SHP77 treated with DMSO at 0.1 percent for 48 hours (cell line): ENCODE data around the gene RNF166.

Experiments used
- DNase-seq: peaks from one replicate; lab custom pipeline; 2025; lab: John Stamatoyannopoulos, UW

The RNF166 gene, protein sequence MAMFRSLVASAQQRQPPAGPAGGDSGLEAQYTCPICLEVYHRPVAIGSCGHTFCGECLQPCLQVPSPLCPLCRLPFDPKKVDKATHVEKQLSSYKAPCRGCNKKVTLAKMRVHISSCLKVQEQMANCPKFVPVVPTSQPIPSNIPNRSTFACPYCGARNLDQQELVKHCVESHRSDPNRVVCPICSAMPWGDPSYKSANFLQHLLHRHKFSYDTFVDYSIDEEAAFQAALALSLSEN

DNA sequence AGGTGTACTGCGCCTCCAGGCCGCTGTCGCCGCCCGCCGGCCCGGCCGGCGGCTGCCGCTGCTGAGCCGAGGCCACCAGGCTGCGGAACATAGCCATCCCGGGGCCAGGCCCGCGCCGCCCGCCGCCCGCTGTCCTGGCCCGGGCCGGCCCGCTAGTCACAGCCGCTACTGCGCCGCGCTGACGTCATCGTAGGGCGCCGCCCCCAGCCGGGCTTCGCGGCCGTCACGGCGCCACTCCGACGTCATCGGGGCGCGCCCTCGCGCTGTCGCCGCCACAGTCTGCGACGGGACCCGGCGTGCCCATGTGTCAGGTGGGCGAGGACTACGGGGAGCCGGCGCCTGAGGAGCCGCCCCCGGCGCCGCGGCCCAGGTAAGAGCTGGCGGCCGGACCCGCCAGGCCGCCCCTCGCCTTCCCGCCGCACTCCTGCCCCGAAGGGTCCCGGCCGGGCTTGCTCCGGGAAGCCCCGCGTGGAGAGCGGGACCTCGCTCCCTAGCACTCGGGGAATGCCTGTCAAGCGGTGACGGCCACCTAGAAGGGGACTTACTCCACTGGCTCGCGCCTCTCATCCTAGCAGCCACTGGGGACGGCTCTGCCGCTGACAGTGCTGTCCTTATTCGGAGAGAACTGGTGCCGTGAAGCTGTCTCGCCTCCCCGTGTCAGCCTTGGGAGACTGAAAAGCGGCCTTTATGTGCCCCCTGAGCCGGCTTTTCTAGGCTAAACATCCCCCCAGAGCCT, at the start of gene RNF166, which contains the start of gene CTU2:
Gene RNF166 (minus strand): TSS at position 180 of the 736 bp plus-strand sequence. CDS start 83 bp downstream, at position 97.
Gene CTU2 (plus strand): TSS at position 275 of the 736 bp plus-strand sequence. CDS start 28 bp downstream, at position 303.
- peak; percentile 65 for DNase-seq

DNA sequence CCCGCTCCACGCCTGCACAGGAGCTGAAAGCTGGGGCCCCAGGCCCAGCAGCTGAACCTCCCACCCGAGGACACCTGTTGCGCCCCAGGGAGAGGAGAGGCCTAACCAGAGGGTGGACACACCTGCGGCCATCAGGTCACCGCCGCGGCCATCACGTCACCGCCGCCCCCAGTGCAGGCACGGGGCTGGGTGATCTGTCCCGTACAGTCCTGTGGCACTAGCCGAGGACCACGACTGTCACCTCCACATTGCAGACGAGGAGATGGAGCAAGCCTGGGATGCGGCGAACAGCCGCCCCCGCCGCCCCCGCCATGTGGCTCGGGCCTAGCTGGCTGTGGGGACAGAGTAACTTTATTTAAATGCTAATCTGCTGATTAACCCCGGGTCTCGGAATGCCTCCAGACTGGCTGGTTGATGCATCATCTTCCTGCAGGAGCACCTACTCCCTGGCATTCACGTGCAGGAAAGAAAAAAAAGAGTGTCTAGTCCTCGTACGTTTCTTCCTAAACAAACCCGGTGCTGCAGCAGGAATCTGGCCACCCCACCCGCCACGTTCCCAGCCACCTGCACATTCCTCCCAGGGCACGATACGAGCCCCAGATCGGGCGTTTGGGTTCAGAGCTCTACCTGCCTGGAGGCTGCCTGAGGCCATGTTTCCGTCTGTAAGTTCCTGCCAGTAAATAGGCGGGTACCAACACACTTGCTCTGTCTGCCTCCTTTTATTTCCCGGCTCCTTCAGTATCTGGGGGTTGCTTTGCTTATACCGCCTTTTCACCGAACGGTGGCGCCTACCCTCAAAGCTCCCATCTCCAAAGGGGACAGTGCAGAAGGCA, 48.9 kb upstream of the RNF166 start:
- DNase-seq: no peak

DNA sequence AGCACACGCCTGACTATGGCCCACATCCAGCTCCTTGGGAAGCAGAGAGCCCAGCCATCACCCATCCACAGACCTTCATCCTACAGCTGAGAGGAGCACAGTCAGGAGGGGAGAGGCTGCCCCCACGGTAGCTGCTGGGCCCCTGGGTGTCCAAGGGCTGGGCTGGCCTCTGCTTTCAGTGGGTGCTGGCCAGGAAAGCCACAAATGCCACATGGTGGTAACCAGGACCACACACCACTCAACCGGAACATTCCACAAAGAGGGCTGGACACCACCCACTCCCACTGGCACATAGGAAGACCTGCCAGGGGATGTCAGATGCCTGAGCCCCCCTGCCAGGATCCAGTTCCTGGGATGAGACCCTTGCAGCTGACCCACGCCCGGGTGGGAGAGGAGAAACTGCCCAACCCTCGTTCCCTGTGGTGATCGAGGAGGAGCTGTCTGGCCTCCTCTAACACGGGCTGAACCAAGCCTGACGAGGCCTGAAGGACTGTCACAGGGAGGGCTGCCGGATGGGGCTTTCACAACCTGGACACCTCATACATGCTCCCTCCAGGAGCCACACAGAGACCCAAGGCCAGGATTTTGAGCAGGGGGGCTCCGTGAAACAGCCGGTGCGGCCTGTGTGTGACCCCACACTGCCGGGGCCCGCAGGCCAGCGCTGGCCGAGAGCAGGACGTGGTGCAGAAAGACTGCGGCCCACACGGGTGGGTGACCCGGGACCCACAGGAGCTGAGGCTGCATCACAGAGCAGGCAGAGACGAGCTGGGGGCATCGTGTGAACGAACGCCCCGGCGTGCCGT, 48.1 kb upstream of the RNF166 start:
- no peak for DNase-seq

DNA sequence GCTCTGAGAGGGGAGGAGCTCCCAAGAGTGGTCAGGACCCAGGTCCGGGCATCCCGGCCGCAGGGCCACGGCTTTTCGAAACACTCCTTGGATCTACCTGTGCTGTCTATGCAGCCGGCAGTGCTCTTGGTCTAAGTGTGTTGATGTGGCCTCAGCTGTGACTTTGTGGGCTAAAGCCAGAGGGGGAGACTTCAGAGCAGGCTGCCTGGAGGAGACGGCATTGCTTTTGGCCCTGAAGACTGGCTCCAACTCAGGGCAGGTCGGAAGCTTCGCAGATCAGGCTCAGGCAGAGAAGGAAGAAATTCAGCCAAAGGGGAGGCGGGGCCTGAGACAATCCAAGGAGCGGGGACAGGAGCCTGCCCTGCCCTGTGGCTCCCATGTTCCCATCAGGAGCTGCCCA, 47.4 kb upstream of the RNF166 start:
- no peak for DNase-seq

DNA sequence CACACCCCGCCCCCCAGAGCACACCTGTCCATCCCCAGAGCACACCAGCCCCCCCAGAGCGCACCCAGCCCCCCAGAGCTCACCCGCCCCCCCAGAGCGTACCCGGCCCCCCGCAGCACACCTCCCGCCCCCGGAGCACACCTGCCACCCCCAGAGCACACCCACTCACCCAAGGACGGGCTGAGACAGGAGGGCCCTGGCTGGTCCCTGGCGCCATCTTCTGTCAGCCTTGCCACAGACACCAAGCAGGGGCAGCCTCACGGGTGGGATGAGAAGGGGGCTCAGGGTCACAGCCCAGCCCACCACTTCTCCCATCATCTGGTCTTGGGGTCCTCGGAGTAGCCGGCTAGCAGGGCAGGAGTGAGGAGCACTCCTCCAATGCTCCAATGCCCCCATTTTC, 47.0 kb upstream of the RNF166 start:
- no peak for DNase-seq

DNA sequence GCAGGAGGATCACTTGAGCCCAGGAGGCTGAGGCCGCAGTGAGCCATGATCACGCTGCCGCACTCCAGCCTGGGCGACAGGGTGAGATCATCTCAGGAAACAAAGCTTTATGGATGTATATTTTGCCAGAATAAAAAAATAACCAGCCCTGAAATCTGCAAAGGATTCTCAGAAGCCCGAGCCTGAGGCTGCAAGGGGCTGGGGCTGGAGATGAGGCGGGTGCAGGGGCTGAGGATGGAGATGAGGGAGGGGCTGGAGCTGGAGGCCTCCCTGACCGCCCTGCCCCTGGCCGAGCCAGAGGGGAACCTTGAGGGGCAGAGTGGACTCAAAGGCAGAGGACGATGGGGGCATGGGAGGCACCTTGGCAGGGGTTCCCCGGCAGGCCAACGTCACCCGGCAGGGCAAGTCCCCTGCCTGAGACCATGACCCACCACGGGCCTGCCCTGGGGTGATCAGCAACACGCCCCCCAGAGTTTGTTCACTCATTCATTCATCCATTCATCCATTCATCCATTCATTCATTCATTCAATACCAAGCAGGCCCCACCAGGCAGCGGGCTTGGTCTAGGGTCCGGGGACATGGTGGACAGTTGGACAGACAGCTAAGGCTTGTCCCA, 46.3 kb upstream of the RNF166 start:
- DNase-seq: no peak

DNA sequence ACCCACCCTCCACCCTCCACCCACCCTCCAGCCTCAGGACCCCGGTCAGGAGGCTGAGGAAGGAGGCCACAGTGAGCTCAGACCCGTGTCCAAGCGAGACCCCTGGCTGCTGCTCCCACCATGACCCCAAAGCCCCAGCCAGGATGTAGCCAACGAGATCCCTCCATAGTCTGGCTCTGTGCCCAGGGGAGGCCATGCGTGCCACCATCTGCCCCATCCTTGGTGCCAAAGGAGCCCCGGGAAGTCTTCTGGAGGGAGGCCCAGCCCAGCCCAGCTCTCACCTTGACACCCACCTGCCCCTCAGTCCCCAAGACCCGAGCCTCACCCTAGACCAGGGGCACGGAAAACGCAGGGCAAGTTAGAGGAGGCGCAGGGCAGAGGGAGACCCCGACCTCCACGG, 44.6 kb upstream of the RNF166 start:
- DNase-seq: no peak

DNA sequence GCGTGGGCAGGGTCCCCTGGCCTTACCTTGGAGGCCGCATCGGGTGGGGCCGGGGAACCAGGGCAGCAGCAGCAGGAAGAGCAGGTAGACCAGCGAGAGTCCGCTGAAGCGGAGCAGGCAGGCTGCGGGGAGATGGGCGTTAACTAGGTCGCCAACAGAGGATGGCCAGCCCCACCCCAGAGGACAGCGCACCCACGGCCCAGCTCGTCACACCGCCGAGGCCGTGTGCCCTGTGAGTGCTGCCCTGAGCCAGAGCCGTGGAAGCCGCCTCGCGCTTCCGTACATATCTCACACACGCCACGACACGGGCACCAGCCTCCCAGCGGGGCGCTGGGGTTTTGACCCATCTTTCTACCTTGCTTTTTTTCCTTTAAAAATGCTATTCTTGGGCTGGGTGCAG, 43.1 kb upstream of the RNF166 start:
- no peak for DNase-seq

DNA sequence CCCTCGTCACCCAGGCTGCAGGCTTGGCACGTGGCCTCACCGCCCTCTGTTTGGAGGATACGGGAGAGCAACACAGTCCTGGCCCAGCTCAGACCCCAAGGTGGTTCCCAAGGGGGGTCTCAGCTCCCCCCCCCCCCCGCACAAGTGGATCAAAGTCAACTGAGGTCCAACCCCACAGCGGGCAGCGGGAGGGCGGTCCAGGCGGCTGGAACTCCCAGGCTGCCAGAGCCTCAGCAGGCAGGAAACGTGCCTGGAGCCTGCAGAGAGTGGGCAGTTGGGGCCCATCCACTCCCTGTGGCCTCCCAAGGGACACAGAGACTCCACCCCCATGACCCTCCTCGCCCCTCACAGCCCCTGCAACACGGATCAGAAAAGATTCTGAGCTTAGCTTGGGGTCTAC, 42.2 kb upstream of the RNF166 start:
- no peak for DNase-seq

DNA sequence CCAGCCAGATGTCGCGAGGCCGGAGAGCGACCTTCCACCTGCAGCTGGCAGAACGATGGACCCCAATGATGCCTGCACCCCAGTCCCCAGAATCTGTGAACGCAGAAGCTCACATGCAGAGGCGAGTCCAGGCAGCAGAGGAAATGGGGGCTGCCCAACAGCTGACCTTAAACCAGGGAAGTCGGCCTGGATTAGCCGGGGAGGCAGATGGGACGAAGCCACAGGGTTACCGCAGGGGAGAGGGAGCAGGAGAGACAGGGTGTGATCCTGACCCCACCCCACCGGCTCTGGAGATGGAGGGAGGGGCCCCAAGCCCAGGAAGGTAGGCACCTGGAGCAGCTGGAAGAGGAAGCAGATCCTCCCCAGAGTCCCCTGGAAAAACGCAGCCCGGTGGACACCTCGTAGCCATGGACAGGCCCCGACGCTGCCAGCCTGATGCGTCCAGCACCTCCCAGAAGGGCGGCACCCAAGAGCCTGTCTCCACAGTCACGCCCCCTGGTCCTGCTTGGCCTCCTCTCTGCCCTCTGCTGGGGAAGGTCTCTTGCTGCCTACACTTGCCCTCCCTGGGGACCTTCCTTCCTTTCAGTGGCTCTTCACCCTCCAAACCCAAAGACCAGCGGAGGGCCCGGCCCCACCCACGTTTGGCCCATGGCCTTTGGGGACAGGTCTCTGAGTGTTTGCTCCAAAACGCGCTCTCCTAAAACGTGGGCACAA, 41.5 kb upstream of the RNF166 start:
- no peak for DNase-seq

DNA sequence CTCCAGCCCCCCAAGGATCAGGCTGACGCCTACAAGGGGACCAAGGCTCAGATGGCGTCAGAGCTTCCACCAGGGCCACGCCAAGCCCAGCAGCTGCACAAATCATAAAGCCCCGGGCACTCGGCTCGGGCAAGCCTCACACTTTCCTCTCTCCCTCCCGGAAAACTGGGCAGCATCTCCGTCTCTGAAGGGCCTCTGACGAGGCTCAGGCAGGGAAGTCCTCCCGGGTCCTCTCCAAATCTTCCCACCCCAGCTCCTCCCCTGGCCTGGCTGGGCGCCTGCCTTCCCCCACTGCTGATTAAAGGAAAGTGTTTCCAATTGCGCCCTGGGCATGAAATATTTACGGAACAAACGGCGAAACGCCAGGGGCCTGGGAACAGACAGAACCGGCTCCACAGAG, 40.3 kb upstream of the RNF166 start:
- no peak for DNase-seq

DNA sequence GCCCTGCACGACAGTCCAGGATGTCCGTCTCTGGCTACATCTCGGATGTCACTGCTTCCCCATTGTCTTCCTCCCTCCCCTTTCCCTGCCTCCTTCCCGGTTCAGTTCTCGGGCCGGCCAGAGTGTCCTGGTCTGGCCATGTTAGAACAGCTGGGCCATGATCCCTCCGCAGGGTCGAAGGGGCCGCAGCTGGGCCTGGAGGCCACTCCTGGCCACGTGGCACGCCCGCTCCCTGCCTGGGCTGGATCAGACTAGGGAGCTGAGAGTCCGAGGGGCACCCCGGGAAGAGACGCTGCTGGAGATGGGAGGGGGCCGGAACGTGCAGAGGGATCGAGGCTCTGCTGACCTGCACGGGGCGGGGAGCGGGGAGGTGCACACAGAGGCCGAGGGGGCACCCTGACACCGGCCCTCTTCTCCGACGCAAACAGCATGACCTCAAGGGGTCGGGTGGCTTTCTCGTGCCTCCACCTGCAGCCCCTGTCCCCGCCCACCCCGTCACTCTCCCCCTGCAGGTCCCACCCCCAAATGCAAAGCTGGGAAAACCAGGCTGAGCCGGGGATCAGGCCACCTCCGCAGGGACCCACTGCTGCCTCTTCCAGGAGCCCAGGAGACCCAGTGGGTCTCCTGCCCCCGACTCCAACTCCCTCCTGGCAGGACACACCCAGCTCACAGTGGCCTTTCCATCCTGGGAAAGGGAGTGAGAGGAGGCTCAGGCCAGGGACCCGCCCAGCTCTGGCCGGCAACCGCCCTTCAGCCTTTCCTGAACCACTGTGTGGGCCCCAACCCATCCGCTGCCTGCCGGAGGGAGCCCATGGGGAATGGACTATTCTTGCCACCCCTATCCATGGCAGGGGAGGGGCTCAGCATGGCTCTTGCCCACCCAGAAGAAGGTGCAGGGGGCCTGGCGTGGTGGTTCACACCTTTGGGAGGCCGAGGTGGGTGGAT, 38.6 kb upstream of the RNF166 start:
- no peak for DNase-seq

DNA sequence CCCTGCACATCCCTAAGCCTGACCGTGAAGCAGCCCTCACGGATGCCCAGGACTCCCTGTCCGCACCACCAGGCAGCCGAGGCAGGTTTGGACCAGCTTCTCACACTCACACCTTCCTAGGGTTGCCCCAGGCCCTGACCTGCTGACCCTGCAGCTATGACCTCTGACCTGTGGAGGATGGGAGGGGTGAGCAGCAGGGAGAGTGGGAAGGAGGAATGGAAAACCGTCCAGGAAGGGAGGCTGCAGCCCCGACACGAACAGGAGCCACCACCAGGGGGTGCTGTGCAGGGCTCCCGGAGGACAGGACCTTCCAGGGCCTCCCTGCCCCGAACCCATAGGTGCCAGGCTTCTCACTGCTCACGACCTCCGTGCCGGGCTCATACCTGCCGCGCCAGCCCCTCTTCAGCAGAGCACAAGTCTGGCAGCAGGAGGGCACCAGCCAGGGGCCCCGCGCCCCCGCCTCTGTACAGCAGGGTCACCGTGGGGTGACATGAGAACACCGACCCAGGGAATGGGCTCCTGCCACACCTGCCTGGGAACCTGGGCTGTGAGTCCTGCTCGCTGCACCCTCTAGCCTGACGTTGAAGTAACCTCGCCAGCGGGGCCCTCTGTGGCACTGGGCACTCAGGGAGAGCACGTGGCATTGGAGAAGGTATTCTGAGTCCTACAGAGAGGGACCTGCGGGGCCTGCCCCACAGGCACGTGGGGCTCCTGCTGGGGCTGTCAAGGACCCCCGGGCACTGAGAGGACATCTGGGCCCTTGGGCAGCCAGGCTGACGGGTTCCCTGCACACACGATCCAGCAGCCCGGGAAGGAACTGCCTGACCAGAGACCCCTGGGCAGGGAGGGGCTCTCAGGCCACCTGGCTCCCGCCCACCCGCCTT, 37.7 kb upstream of the RNF166 start:
- DNase-seq: peak; percentile 18

DNA sequence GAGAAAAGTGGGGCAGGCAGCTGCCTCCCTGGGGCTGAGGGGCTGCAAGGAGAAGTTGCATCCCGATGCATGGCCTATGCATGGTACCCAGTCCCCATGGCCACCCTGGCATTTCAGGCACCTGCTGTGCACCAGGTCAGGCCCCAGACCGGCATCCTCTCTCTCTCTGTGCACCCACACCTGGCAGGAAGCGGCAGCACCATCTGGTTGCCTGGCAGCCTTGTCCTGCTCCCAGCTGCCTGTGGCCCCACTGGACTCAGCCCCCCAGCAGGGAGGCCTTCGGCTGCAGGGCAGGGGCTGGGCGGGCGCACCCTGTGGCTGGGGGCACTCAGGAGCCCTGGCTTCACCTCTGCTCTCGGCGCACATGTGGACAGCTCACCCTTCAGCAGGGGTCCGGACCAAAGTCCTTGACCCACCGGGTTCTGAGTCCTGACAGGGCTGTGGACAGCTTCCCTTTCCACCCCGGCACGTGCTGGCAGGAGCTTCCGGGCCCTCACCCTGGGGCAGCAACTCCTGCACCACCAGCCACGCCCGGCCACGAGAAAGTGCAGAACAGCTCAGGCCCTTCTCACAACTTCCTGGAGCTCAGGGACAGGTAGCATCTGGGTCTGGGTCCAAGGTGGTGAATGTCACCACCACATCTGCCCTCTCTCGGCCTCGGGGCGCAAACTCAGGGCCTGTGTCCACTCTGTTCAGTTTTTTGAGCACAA, 36.8 kb upstream of the RNF166 start:
- DNase-seq: no peak

DNA sequence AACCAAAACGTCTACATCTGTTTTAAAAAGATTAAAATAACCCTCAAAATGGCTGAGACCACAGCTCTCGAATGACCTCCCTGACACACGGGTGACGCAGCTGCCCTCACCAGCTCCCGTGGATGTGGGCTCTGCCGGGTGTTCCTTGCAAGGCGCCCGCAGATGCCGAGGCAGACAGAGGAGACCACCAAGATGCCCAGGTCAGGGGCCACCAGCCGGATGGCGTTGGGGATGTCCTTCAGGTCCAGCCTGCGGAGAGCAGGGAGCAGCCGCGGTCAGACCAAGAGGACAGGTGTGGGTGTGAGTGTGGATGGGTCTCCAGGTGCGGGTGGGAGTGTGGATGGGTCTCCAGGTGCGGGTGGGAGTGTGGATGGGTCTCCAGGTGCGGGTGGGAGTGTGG, 35.2 kb upstream of the RNF166 start:
- no peak for DNase-seq

DNA sequence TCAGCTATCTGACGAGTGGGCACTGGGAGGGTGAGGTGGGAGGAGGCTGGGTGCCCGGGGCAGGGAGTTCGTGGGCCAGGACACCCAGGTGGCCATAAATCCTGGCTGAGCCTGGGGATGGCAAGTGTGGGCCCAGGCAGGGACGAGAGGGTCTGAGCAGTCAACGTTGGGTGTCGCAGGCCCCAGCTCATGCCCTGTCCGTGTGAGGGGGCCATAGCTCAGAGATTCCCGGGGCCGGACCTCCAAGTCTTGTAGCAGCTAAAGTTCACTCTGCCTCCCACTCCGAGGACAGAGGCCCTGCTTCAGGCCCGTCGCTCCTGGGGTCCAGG, 34.5 kb upstream of the RNF166 start:
- no peak for DNase-seq

DNA sequence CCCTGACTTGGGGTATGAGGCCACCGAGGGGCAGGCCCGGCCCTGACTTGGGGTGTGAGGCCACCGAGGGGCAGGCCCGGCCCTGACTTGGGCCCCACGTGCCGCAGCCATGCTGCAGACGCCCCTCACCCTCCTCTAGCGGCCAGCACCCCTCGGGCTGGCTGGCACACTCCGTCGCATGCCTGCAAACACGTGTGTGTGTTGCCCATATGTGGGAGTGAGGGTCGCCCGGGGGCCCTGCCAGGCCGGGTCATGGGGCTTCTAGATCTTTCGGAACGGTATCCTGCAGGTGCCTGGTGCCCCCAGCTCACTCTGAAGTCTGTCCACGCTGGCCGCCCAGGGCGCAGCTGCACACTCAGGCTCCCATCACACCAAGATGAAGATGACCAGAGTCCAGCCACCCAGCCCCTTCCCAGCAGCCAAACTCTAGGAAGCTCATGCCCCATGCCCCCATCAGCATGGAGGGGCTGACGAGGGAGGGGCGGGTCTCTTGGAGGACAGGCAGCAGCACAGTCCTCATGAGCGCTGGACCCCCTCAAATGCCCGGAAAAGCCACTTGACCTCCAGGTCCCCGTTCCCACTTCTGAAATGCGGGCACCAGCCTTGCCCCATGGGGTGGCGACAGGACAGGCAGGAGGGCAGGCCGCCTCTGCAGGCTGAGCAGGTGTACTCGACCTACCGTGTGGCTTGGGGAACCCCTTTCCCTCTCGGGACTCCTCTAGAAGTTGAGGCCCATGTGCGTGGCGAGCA, 33.9 kb upstream of the RNF166 start:
- no peak for DNase-seq
